GM19193 (cell line): ENCODE data around the gene PCDHGC4.

Source experiments
- POLR2A ChIP-seq: IDR thresholded peaks from 4 replicates; pipeline ENCODE4 v1.6.1; 2011; ENCODE audit not compliant: insufficient read depth, insufficient read length; ENCODE audit errors: extremely low read depth

The PCDHGC4 gene

DNA sequence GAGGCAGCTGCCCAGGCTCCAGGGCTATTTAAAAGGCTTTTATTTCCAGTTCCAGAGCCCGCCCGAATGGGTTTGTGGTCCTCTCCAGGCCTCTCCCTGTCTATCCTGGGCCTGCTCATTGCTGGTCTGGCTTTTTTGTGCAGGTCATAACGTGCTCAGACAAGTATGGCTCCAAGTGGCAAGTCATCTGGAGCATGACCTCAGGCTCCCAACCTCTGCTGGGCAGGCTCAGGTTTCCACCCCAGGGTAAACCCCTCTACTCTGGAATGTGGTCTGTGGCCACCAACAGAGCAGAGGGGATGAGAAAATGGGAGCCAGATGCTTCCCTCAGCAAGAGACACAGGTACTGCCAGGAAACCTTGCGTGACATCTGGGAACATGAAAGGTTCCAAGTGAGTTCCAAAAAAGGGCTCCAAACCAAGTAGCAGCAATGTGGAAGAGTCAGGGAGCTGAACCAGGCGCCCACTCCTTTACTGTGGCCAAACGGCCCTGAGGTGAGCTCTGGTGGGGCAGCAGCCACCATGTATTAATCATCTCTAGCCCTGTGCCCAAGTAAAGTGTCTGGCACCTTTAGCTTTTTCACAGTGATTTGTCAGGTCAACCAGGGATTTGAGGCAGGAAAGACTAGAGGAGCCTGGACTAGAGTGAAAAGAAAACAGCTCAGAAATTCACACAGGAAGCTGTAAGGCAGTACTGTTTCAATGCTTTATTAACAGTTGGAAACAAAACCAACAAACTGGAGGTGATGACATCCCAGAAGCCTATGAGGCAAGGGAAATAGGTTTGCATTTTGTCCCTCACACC lies 29.7 kb downstream of the PCDHGC4 start:
- TF ChIP-seq POLR2A: no peak

GRCh38 chr5:141515141-141515540 lies 30.3 kb downstream of the PCDHGC4 start:
- no peak for TF ChIP-seq POLR2A

DNA sequence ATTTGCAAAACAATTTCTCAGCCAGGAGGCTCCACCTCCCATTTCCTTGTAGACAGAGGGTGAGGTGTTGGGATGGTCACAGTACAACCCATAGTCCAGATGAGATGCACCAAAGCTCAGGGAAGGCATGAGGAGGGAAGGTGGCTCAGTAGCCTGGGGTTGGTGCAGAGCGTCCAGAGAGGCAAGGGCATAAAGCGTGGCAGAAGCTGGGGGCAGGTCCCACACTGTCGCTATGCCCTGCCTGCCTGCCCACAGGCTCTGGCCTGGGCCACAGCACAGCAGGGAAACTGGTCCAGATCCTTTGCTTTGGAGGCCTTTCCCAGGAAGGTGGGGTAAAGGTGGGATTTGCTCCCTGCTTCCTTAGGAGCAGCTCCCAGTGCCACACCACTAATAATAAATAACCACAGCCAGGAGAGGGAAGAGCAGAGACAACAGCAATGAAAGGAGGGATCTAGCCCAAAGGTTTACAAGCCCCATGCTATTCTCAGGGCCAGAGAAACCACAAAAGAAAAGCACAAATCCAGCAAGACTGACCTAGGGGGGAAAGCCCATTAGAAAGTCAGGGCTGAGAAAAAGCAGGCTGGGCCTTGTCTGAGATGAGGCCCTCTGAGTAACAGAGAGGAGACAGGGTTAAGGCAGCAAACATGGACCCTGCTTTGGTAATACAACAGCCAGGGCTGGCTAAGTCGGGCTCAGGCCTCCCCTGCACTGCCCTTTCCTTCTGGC lies 31.3 kb downstream of the PCDHGC4 start:
- no peak for TF ChIP-seq POLR2A

DNA sequence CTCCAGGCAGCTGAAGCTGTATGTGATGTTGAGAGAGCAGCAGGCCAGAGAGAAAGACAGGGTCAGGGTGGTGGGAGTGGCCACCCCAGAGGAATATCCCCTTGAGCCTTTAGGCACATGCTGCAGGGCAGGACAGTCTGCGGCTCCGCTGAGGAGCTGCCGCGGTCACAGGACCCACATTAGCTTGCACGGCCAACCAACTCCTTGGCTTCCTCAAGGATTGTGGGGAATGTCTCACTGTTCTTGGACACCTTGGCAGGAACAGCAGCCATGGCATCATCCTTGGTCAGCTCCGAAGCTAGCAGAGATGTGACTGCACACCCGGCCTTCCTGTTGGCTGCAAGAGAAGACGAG lies 31.8 kb downstream of the PCDHGC4 start:
- no peak for TF ChIP-seq POLR2A

DNA sequence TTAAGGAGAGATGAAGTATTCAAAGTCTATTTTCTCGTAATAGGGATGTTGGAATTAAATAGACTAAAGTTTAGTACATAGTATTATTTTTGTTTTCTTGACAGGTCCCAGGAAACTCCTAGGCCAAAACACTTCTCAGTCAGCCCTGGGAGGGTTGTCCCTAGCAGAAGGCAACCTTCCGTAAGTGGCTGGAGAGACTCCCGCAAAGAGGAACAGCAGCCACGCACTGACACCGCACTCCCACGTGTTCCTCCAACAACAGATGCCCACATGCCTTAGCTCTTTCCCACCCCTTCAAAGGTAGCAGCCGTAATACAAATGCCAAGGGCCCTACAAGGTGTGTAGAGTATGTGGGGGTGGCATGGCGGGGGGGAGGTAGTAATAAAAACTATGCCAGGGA lies 32.5 kb downstream of the PCDHGC4 start:
- TF ChIP-seq POLR2A: no peak

- TF ChIP-seq POLR2A: no peak
These were observed 33.2 kb downstream of the PCDHGC4 start for GRCh38 chr5:141517880-141518617.

GRCh38 chr5:141518618-141519015 lies 33.8 kb downstream of the PCDHGC4 start:
- no peak for TF ChIP-seq POLR2A

GRCh38 chr5:141519605-141520565 lies 35.1 kb downstream of the PCDHGC4 start:
- TF ChIP-seq POLR2A: no peak

DNA sequence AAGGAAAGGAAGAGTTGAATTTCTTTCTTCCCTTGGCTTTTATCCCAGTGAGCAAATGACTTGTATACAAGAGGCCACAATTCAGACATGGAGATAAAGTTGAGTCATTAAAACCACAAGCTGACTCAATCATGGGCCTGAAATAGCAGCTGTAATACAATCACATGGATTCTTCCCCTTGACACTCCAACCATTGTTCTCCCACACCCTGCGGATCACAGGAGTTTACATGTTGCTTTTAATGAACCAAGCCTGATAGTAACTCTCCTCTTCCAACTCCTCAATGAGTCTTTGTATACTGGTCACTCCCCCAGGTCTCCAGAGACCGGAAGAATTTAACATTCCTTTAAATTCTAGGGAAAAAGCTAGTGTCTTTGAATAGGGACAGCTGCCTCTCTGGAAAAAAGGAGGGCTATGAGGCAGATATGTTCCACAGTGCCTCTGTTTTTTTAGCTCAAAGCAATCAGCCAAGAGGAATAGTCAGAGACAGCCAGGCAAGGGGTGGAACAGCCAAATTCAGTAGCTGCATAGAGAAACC lies 36.5 kb downstream of the PCDHGC4 start:
- TF ChIP-seq POLR2A: no peak

DNA sequence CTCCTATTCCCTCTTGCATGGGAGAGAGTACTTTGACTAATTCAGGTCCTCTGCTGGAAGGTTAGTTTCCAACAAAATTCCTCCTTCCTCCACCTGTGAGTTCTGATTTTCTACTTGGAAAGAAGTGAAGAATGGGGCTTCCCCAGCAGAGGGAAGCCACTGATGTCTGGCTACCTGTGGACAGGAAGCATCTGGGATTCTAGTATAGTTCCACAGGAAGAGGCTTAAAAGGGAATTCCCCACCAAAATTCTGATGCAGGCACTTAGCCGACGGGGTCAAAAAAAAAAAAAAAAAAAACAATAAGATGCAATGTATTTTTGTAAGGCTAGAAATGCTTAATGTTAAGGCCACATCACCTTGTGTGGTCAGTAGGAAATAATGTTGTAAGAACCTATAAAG lies 37.5 kb downstream of the PCDHGC4 start:
- TF ChIP-seq POLR2A: no peak

DNA sequence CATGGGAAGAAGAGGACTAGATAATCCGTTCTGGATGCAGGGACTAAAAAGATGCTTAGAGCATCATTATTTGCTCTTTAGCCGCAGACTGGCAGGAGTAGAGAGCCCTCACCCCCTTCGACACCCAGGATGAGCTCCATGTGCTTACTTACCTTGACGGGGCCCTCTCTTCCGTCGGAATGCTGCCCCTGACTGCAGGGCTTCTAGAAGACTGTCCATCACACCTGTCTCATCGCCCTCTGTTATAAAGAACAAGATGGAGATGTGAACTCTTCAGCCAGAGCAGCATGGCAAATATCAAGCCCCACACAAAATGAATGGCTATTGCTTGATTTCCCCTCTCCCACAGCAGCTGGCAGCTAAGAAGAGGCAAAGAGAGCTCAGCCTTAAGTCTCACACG lies 39.2 kb downstream of the PCDHGC4 start:
- TF ChIP-seq POLR2A: no peak

DNA sequence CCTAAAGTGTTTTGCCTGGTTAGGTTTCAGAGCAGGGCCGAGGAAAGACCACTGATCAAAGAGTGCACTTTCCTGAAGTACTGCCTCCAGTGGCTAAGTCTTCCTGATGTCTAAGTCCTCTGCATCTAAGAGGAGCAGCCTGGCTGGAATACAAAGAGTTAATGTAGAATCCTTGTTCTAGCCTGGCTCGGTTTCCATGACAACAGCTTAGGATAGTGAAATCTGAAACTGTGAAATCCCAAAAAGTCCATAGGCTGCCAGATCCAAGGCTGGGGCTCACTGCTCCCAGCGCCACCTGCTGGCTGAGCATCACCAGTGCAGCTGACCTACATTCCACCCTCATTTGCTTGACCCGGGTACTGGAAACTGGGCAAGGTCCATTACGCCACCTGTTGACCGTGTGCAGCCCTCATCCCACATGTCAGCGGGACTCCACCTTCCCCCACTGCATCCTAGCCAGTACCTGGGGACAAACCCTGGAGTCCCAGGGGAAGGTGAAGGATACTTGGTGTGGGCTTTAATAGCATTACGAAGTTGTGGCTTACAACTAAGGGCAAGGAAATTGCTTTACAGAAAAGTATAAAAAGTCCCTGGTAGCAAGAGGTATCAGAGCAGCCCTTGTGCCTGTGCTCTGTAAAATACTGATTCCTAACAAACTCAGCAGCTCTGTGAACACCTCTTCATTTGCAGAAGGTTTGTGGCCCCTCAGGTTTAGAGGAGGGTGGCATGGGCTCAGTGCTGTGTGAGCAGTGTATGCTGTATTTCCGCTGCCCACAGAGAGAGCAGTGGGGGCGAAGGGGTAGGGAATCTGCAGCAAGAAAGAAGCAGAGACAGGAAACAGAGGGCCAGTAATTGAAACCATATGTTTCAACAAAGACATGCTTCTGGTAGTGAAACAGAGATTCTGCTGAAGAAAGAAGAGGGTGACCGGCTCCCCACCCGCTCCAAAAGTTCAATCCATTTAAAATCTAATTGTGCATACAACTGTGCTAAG lies 40.1 kb downstream of the PCDHGC4 start:
- TF ChIP-seq POLR2A: no peak

GRCh38 chr5:141525653-141526052 lies 40.8 kb downstream of the PCDHGC4 start:
- TF ChIP-seq POLR2A: no peak
